ENCODE data around the gene MRPS7.

Gene MRPS7

DNA sequence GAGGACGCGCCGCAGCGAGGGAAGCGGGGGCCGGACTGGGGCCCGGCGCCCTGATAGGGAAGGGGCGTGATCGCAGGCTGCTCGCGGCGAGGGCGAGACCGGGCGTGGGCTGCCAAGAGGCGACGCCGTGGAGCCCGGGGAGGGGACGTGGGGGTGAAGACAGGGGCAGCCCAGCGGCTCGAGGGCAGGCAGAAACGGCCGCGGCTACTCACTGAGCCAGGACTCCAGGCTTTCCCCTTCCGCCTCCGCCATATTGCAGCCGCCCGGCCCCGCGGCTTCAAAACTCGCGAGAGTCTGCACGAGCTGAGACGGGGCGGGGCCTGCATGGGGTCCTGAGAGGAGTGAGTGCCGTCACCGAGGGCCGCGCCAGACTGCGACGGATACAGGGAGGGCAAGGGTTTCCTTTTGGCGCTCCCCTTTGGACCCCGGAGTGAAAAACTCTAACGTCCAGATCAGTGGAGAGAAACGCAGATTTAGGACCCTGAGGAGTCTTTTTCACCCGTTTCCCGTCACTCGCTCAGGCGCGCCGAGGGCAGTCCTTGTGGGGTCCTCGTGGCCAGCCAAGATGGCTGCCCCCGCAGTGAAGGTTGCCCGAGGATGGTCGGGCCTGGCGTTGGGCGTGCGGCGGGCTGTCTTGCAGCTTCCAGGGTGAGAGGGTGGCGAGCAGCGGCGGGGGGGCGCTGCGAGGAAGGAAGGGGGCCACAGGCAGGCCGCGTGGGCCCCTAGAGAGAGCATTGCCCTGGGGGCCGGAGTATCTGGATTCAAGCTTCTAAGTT lies at the start of gene MRPS7, which contains the start of gene GGA3:
Gene MRPS7 (plus strand): TSS at position 544 of the 776 bp plus-strand sequence. CDS start 22 bp downstream, at position 566.
Gene GGA3 (minus strand): TSS at position 271 of the 776 bp plus-strand sequence. CDS start 19 bp downstream, at position 252.
- peak; percentile 92 for DNase-seq (ENCODE audit: low spot score)

DNA sequence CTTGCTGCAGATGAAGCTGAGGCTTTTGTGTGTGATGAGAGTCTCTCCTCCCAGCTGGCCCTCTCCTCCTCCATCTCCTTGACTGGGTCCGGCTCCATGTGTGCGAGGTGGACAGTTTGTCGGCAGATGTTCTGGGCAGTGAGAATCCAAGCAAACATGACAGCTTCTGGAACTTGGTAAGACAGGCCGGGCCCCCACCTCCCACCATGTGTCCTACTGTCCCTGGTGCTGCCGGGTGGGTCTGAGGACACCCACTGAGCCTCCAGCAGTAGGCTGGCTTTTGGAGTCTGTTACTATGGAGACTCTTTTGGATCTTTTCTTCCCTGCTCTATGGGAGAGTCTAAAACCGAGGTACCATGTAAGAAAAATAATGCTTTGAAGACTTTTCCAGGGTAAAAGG lies 43.5 kb upstream of the MRPS7 start:
- no peak for DNase-seq (ENCODE audit: low spot score)

DNA sequence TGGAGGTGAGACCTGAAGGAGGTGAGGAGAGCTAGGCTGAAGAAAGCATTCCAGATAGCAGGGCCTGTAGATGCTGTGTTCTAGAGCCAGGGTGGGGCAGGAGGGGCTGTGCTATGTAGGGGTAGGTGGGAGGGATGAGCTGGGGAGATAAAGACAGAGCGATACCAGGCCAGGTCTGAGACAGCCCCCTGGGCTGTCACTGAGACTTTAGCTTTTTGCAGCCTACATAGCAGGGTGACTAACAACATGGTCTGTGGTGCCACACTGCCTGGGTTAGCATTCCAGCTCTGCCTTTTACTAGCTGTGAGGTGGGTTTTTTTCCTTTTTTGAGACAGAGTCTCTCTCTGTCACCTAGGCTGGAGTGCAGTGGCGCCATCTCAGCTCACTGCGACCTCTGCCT lies 41.9 kb upstream of the MRPS7 start:
- no peak for DNase-seq (ENCODE audit: low spot score)

DNA sequence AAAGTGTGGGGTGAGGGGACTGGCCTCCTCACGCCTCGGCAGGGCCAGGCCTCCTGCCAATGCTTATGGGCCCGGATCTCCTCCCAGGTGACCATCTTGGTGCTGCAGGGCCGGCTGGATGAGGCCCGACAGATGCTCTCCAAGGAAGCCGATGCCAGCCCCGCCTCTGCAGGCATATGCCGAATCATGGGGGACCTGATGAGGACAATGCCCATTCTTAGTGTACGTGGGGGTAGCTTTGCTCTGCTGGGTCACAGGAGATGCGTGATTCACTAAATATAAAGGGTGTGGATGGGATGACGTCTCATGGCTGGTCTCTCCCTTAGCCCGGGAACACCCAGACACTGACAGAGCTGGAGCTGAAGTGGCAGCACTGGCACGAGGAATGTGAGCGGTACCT lies 36.7 kb upstream of the MRPS7 start:
- no peak for DNase-seq (ENCODE audit: low spot score)

DNA sequence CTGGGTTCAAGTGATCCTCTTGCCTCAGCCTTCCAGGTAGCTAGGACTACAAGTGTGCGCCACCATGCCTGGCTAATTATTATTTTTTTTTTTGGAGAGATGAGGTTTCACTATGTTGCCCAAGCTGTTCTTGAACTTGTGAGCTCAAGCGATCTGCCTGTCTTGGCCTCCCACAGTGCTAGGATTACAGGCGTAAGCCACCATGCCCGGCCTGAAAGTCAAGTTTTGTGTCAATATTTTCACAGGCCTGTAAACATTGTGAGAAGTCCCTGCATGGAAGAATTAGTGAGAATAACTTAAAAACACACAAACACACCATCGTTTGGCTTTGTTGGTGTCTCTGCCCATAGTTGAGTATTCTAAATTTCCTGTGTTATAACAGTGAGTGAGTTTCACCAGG lies 34.0 kb upstream of the MRPS7 start:
- no peak for DNase-seq (ENCODE audit: low spot score)

DNA sequence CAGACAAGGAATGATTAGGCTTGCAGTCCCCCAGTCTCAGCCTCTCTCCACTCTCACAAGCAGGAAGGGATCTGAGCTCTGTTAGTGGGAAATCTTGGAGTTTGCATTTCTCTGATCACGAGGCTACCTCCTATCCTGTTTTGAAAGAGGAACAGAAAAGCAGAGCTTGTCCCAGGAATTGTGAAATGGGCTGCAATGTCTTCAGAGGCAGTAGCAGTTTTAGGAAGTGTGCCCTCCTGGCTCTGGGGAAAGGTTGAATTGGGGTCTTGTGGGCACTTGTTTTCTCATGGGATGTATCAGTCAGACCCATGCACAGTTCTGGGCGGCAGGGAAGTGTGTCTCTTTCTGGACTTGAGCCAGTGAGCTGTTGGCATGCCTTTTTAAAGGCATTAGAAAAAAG lies 33.4 kb upstream of the MRPS7 start:
- DNase-seq (ENCODE audit: low spot score), result no peak

DNA sequence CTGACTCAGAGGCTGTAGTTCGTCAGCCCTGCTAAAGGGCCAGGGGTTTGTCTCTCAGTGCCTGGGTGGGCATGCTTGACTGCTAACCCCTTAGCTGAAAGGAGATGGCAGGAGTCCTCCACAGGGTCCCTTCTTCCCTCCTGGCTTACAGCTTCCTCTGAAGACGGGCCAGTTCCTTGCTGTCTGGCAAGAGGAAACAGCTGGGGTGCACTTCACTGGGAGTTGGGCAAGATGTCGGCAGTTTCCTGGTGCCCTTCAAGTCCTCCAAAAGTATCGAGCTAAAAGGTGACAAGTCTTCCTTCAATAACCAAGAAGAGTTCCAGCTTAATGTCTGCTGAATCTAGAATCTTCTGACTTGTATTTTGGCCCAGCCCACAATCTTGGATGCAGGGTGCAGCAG lies 32.8 kb upstream of the MRPS7 start:
- DNase-seq (ENCODE audit: low spot score), result no peak

DNA sequence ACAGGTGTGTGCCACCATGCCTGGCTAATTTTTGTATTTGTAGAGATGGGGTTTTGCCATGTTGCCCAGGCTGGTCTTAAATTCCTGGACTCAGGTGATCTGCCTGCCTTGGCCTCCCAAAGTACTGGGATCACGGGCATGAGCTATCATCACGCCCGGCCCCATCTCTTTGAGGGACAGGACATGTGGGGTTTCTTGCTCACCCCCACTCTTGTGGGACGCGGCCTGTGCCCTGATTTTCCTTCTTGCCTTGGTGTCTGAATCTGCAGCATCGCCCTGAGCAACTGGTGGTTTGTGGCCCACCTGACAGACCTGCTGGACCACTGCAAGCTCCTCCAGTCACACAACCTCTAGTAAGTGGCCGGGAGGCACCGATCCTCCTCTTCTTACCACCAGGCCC lies 30.6 kb upstream of the MRPS7 start:
- DNase-seq (ENCODE audit: low spot score), result no peak

DNA sequence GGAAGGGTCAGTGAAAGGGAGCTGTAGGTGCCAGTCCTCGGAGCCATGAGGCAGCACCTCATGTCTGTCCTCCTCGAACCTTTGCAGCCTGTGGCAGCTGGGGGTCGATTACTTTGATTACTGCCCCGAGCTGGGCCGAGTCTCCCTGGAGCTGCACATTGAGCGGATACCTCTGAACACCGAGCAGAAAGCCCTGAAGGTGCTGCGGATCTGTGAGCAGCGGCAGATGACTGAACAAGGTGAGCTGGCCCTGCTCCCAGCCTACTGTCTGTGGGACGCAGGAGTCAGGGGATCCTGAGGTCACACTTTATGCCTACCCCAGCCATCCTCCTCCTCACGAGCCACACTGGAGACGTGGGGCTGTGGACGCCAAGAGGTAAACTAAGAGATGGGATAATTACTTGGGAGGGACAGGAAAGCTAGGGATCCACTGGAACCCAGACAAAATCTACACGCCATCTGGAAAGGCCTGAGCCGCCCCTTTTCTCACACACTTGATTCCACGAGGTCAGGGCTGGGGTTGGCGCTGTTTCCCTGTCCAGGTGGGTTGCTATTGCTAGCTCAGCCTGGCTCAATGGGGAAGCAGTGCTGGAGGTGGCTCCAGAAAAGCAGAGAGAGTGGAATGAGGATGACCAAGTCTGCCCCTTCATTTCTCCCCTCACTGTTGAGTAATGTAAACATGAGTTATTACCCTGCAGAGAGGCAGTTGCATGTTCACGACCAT lies 29.8 kb upstream of the MRPS7 start:
- no peak for DNase-seq (ENCODE audit: low spot score)

DNA sequence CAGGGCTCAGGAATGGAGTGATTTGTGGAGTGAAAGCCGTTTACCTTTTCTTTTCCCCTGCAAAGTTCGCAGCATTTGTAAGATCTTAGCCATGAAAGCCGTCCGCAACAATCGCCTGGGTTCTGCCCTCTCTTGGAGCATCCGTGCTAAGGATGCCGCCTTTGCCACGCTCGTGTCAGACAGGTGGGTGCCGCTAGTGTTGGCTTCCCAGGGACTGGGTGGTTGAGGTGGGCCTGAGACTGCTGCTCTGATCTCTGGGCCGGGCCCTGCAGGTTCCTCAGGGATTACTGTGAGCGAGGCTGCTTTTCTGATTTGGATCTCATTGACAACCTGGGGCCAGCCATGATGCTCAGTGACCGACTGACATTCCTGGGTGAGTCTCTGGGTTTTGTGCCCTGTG lies 28.9 kb upstream of the MRPS7 start:
- DNase-seq (ENCODE audit: low spot score), result no peak

DNA sequence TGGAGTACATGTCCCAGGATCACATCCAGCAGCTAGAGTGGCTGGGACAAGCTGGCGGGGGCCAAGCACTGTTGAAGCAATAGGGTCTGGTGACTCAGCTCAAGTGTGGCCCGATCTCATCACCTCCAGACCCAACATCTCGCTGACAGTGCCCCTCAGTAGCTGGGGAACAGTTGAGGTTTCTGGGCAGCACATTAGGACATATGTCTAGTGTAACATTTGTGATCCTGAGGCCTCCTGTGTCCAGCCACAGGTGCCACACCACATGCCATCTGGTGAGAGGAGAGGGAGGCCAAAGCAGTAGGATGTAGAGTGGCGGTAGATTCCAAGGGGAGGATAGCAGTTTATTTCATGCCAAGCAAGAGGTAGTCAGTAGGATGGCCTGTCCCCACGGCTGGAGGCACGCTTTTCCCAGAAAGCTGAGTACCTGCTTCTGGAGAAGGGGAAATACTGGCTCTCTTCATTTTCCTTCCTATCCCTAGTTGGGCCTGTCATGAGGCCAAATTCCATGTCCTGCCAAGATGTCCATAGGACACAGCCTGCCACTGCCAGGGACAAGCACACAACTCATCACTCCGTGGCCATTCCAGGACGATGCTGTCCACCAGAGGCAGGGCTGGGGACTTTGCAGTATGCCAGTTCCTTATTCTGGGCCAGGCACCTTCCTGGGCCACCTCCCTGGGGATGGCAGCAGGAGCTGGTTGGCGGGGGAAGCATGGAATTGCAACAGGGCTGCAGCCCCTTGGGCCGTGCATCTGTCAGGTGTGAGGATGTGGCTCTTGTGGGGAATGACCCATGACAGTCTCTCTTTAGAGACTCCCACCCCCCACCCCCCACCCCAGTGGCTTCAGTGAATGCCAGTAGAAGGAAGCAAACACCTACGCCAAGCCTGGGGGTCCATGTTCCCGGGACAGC lies 24.3 kb upstream of the MRPS7 start:
- DNase-seq (ENCODE audit: low spot score), result no peak

DNA sequence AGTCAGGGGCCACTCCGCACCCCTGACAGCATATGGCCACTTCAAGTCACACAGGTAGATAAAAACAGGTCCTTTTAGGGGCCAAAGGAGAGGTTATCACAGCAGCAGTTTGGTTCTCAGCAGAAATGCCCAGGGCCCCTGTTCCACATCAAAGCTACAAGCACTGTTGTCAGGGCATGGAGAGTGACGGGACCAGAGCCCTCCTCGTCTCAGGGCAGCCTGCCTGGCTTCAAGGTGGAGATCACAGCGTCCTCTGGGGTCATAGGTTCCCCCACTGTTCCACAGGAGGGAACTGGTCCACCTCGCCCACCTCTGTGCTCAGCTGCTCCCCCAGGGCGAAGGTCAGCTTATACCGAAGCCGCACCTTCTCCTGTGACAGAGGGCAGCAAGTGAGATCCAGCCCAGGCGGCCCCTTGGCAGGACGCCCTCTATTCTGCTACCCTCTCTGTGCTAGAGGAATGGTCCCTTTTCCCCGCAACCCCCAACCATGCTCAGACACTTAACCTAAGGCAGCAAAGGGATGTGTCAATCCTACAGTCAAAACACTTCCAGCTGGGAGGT lies 23.6 kb upstream of the MRPS7 start:
- no peak for DNase-seq (ENCODE audit: low spot score)

DNA sequence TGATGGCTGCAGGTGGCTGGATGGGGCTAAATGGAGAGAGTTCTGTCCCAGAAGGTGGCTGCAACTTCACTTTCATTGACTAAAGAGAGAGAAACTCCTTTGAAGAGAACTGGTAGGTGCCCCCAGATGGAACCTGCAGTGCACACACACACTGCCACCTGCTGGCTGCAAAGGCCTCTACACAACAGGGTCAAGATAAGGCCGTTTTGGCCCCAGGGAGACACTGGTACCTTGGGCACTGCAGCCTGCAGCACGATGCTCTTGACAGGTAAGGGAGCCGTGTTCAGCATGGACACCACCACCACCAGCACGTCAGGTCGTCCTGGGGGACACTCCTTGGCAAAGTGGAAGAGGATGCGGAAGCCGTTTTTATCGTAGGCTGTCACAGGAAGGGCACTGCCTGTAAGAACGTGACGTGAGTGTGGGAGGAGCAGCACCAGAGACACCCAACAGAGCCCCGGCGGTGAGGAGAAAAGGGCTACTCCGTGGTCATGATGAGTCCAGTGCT lies 22.9 kb upstream of the MRPS7 start:
- peak; percentile 78 for DNase-seq (ENCODE audit: low spot score)

DNA sequence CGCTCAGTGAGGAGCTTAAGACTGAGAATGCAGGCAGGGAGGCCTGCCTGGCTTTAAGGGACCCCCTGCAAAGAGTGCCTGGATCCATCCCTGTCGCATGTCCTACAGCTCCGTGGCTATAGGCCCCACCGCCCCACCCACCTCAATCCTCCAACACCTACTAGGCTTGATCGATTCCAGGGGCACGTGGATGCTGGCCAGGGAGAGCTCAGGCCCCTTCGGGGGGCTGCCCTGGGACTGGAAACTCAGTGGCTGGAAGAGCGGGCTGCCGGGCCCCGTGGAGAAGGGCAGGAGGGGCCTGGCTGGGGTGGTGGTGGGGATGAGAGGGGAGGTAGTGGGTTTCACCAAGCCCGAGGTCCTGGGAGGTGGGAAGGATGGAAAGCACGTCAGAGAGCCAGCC lies 22.5 kb upstream of the MRPS7 start:
- no peak for DNase-seq (ENCODE audit: low spot score)

DNA sequence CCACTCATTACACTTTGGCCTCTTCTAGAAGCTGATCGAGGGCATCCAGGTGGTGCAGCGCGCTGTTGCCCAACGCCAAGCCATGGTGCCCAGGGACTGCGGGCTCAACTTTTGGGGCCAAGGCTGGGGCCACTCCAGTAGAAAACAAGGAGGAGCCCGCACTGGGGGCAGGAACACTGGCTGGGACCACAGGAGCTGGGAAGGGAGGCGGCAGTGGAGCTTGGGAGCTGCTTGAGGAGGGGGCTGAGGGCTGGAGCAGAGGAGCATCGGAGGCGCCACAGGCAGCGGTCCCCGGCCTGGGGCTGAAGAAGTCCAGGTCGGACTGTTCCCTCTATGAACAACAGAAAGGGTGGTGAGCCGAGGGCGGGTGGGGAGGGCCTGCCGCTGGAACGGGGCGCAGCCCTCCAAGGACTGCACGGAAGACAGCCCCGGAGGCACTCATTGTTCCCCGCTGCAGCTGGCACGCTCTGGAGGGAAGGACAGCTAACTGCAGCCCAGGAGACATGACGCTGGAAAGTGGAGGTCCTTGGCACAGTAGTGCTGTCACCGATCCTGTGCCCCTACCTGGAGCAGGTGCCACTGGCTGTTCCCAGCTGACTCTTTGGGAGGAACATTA lies 21.8 kb upstream of the MRPS7 start:
- DNase-seq (ENCODE audit: low spot score), result no peak

DNA sequence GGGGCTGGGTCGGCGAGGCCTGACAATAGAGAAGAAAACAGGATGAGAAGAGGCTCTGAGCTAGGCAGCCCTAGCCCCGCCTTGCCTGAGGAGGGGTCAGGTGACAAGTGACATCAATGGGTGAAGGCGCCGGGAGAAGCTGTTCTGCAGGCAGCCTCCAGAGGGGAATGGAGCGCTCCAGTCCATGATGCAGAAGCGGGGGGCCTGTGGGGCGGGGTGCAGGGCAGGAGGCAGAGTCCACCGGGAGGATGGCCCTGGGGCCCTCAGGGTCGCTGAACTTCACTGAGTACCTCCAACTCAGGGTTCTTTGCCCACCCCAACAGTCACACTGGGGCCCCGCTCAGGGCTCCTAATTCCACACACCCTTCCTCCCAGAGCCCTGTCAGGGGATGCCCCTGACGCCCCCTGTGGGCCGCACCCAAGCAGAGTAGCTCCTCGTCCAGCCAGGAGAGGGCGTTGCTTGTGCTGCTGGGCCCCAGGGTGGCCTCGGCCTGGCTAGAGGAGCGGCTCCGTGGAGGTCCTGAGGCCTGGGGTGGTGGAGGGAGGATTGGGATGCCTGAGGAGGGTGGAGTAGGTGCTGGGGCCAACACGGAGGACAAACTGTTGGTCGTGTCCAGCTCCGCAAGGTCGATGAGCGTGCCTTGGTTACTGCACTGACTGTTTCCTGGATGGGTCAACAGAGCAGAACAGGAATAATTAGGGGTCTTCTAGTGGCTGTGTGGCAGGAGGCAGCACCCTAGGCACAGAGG lies 21.1 kb upstream of the MRPS7 start:
- peak; percentile 51 for DNase-seq (ENCODE audit: low spot score)

DNA sequence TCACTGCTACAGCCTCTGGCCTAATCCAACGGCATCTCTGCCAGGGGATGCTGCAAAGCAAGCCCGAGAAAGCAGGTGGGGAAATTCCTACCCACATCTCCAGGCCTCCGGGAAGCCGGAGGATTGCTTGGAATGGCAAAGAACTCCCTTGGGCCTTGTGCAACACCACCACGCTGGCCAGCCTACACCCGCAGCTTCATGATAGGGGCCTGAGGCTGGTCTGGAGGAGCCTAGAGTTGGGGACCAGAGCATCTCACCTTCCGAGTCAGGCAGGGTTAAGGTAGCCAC lies 20.6 kb upstream of the MRPS7 start:
- DNase-seq (ENCODE audit: low spot score), result no peak

DNA sequence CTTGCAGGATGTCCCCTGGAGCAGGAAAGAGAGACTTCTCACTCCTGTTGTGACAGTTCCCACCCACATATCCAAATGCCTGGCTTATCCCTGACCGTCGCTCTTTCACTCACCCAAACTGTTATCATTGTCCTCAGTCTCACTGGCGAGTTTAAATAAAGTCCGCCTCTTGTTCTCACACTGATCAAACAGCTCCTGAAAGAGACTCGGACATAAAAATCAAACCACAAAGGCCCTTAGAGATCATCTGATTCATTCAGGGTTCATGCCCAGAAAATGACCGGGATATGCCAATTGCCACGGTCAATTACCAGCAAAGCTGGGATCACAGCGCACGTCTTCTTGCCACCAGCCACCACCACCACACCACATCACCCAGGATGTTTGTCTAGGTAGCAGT lies 20.2 kb upstream of the MRPS7 start:
- DNase-seq (ENCODE audit: low spot score), result no peak

DNA sequence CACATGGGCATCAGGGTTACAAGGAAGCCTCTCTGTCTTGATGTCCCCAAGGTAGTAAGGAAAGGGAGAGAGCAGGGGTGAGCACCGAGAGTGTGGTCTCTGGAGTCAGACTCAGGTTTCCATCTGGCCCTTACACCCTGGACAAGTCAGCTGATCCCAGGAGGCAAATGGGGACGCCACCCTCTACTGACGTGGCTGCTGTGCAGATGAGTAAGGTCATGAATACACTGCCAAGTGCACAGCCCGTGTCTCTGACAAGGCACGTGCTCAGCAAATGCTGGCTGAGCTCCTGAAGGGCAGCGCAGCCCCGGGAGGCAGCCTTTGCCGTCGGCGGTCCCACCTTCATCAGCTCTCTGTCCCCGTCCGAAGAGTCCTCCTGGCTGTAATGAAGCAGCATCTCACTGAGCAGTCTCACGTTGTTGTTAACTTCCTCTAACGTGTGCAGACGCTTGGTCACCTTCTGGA lies 19.7 kb upstream of the MRPS7 start:
- DNase-seq (ENCODE audit: low spot score), result peak; percentile 53

DNA sequence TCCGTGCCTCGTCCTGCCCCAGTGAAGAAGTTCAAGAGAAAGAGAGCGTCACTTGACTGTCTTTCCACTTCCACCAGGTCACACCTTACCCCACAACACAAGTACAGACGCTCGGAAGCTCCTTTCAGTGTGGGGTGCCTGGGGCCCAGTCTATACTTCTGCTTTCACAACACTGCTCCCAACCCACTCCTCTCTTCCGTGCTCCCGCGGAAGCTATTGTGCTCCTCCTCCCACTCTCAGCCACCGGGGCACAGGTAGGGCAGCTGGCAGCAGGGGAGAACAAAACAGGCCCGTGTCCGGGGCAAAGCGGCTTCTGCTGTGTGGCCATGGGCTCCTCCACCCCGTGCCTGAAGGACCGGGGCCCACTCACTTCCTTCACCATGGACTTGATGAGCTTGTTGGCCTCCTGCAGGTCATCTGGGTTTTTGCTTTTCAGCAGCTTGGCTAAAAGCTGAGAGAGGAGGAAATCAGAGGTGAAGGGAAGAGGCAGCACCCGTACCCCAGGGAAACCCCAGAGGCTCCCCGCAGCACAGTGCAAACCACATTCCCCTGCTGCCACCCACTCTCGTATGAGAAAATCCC lies 19.1 kb upstream of the MRPS7 start:
- DNase-seq (ENCODE audit: low spot score), result no peak
